RWPE2 (cell line): Measurements from ENCODE around the gene MICAL2.
A peak's percentile ranks its signal among the peaks of the same experiment; 100 is the strongest.

Source experiments
- ATAC-seq: fragments of 200-7000 bp; cut with Tn5 transposase; 3 replicates; pipeline ENCODE4 v1.9.1; 2021; ENCODE audit warnings: low read depth
- DNase-seq: peaks from one replicate; pipeline ENCODE4 v3.0.0-alpha.2; 2020; ENCODE audit warnings: low spot score
- H3K27ac ChIP-seq: fragments of 450-650 bp; 2 replicates; pipeline ENCODE4 v1.5.1; 2017; ENCODE audit warnings: mild to moderate bottlenecking; ENCODE audit not compliant: poor library complexity, severe bottlenecking
- H3K27me3 ChIP-seq: fragments of 250-450 bp; sonication (Bioruptor Pico); 2 replicates; pipeline ENCODE4 v1.5.1; 2021; ENCODE audit warnings: mild to moderate bottlenecking, moderate library complexity; ENCODE audit not compliant: insufficient read depth, poor library complexity, severe bottlenecking
- H3K36me3 ChIP-seq: fragments of 250-450 bp; sonication (Bioruptor Pico); 2 replicates; pipeline ENCODE4 v1.5.1; 2020; ENCODE audit warnings: low read depth, mild to moderate bottlenecking, moderate library complexity
- H3K4me1 ChIP-seq: fragments of 250-450 bp; sonication (Bioruptor Pico); 2 replicates; pipeline ENCODE4 v1.5.1; 2021; ENCODE audit warnings: mild to moderate bottlenecking, moderate library complexity; ENCODE audit not compliant: insufficient read depth, poor library complexity, severe bottlenecking
- H3K4me3 ChIP-seq: fragments of 250-450 bp; sonication (Bioruptor Pico); 2 replicates; pipeline ENCODE4 v1.5.1; 2021; ENCODE audit warnings: mild to moderate bottlenecking, moderate library complexity; ENCODE audit not compliant: severe bottlenecking
- H3K9me3 ChIP-seq: fragments of 250-450 bp; sonication (Bioruptor Pico); 2 replicates; pipeline ENCODE4 v1.5.1; 2021; ENCODE audit warnings: mild to moderate bottlenecking, moderate library complexity; ENCODE audit not compliant: severe bottlenecking
- TF ChIP-seq, protein P1 (sequence below): fragments of 450-650 bp; IDR thresholded peaks from one replicate; pipeline ENCODE4 v1.5.1; 2017; ENCODE audit warnings: mild to moderate bottlenecking, moderate library complexity; ENCODE audit not compliant: poor library complexity, severe bottlenecking

The MICAL2 gene, protein sequence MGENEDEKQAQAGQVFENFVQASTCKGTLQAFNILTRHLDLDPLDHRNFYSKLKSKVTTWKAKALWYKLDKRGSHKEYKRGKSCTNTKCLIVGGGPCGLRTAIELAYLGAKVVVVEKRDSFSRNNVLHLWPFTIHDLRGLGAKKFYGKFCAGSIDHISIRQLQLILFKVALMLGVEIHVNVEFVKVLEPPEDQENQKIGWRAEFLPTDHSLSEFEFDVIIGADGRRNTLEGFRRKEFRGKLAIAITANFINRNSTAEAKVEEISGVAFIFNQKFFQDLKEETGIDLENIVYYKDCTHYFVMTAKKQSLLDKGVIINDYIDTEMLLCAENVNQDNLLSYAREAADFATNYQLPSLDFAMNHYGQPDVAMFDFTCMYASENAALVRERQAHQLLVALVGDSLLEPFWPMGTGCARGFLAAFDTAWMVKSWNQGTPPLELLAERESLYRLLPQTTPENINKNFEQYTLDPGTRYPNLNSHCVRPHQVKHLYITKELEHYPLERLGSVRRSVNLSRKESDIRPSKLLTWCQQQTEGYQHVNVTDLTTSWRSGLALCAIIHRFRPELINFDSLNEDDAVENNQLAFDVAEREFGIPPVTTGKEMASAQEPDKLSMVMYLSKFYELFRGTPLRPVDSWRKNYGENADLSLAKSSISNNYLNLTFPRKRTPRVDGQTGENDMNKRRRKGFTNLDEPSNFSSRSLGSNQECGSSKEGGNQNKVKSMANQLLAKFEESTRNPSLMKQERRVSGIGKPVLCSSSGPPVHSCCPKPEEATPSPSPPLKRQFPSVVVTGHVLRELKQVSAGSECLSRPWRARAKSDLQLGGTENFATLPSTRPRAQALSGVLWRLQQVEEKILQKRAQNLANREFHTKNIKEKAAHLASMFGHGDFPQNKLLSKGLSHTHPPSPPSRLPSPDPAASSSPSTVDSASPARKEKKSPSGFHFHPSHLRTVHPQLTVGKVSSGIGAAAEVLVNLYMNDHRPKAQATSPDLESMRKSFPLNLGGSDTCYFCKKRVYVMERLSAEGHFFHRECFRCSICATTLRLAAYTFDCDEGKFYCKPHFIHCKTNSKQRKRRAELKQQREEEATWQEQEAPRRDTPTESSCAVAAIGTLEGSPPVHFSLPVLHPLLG

GRCh38 chr11:12110201-12110713 is at the start of gene MICAL2:
TSS of gene MICAL2 (plus strand) at chr11:12110590. CDS start at chr11:12162156, 51,566 bp downstream.
- peak; percentile 94 for ATAC-seq
- peaks cover 27% of the 10 kb centered on the region for H3K4me1 ChIP-seq

DNA sequence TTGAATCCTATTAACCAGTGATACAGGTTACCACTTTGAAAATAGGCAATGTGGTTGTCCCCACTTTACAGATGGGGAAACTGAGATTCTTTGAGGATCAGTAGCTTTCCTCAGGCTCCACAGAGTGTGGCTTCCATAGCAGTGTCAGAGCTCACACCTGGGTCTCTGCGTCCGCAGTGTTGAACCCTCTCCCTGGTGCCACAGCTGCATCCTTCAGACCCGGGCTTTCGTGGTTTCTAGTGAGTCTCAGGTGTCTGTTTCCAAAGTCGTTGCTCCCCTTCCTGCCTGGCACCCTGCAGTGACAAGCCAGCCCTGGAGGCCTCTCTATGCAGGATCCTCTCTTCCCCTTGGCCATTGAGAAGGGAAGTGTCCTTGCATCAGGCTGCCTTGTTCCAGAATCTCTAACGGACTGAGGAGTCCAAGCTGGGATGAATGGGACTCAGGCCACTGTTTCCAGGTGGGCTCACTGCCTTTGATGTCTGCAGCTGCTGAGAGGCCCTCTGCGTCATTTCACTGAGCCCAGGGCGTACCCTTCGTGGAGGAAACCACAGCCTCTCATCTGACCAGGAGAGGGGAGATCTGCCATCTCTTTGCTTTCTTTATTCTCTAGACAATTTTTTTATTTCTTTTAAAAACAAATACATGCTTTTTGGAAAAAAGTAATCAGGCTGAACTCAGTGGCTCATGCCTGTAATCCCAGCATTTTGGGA is 48.4 kb upstream of the MICAL2 start:
- Histone ChIP-seq H3K27ac (no peak overlapping the region), H3K27me3 (no peaks in the 10 kb centered on the region), H3K4me3 (no peak overlapping the region), H3K9me3 (no peaks in the 10 kb centered on the region), H3K36me3 (no peaks in the 10 kb centered on the region), H3K4me1 (peaks cover 25% of the 10 kb centered on the region)
- no peak for ATAC-seq
- TF ChIP-seq, protein P1, sequence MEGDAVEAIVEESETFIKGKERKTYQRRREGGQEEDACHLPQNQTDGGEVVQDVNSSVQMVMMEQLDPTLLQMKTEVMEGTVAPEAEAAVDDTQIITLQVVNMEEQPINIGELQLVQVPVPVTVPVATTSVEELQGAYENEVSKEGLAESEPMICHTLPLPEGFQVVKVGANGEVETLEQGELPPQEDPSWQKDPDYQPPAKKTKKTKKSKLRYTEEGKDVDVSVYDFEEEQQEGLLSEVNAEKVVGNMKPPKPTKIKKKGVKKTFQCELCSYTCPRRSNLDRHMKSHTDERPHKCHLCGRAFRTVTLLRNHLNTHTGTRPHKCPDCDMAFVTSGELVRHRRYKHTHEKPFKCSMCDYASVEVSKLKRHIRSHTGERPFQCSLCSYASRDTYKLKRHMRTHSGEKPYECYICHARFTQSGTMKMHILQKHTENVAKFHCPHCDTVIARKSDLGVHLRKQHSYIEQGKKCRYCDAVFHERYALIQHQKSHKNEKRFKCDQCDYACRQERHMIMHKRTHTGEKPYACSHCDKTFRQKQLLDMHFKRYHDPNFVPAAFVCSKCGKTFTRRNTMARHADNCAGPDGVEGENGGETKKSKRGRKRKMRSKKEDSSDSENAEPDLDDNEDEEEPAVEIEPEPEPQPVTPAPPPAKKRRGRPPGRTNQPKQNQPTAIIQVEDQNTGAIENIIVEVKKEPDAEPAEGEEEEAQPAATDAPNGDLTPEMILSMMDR = no peak
- no peak for DNase-seq

More at GRCh38 chr11:12110201-12110713, at the start of gene MICAL2:
- TF ChIP-seq, protein P1 = no peak
- peaks cover 40% of the 10 kb centered on the region for H3K36me3 ChIP-seq
- H3K27me3 ChIP-seq = no peaks in the 10 kb centered on the region
- peak; percentile 90 for DNase-seq
- H3K27ac ChIP-seq = peak within 1 kb of the TSS; percentile 90
- peak within 1 kb of the TSS; percentile 78 for H3K4me3 ChIP-seq
- H3K9me3 ChIP-seq = no peaks in the 10 kb centered on the region

GRCh38 chr11:12063251-12063650 is 47.1 kb upstream of the MICAL2 start:
- H3K27me3 ChIP-seq = no peaks in the 10 kb centered on the region
- DNase-seq (no peak), ATAC-seq (no peak)
- no peaks in the 10 kb centered on the region for H3K36me3 ChIP-seq
- H3K9me3 ChIP-seq = no peaks in the 10 kb centered on the region
- TF ChIP-seq, protein P1 = no peak
- peaks cover 30% of the 10 kb centered on the region for H3K4me1 ChIP-seq
- no peak overlapping the region for H3K4me3 ChIP-seq
- peak overlapping the region; percentile 97 for H3K27ac ChIP-seq

GRCh38 chr11:12064136-12064953 is 46.0 kb upstream of the MICAL2 start:
- peaks cover 30% of the 10 kb centered on the region for H3K4me1 ChIP-seq
- no peak overlapping the region for H3K4me3 ChIP-seq
- ATAC-seq = no peak
- TF ChIP-seq, protein P1 = no peak
- peak overlapping the region; percentile 97 for H3K27ac ChIP-seq
- H3K9me3 ChIP-seq = no peaks in the 10 kb centered on the region
- no peak for DNase-seq
- H3K27me3 ChIP-seq = no peaks in the 10 kb centered on the region
- H3K36me3 ChIP-seq = no peaks in the 10 kb centered on the region
